Lung microvascular endothelial cell (primary cell): ENCODE measurements around the gene GPC5. TPM values are rescaled to one million over a fixed set of nuclear protein-coding genes. Genes with fewer than 3 reads are reported as not detected.
"Not testable (repeated sequence)": the region's sequence is repeated elsewhere in the genome, so short reads cannot be mapped to it uniquely, and the experiment has no call there.

Experiments
- DNase-seq, 2 donors: peaks; one replicate each; pipeline versions ENCODE4 v3.0.0 to v3.0.0-alpha.2; 2010; ENCODE audit warnings: low read depth in 2 of 2
- total RNA-seq: library from RNA; depleted of rRNA; stranded (reverse); fragments of >200 nt; gene quantifications from 2 replicates; pipeline ENCODE4 v1.2.1, GENCODE V29; 2014

Gene GPC5
- total RNA-seq, 1 donor from 2014 or later, result 0.79 TPM

DNA sequence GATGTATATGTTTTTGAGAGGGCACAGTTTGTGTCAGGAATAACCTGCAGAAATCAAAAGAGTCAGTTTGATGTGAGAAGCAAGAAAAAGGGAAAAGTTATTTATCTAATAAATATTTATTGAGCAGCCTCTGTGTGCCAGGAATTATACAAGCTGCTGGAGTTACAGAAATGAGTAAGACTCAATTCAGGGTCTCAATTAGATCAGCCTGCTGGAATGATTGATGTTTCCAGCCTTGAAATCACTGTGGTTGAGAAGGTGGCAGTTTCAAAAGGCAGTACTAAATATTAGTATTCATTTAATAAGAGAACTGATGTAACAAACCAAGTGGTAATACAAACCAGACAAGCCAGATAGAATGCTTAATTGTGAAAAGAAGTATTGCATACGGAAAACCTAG is 1045.8 kb downstream of the GPC5 start:
- DNase-seq, result no peak

DNA sequence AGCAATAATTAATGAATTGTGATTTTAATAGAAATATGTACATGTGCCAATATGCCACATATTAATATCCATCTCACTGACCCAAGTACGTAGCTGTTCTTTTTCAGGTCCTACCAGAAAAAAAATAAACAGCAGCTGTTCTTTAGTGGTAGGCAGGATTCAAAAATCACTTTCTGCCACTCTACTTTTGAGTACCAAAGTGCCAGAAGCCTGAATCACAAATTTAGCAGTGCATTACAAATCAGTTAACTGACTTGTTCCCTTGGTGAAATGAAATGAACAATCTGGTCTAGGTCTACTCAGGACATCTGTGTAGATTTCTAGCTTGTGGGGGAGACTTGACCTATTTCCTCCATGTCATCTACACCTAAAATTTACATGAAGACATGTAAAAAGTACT is 1052.6 kb downstream of the GPC5 start:
- no peak for DNase-seq

DNA sequence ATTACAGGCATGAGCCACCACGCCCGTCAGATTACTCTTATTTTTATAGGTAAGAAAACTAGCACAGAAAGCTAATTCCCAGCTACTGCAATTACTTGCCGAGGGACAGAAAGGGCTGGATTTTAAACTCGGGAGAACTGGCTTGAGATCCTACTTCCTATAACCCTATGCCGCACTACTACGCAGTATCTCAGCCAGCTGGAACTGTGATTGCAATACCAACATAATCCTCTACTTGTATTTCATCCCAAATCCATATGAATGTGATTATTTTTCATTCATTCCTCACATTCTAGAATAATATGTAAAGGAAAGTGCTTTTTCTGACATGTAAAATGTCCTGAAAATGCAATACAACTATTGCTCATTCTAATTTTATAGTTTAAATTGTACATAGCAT is 1054.4 kb downstream of the GPC5 start:
- no peak for DNase-seq

DNA sequence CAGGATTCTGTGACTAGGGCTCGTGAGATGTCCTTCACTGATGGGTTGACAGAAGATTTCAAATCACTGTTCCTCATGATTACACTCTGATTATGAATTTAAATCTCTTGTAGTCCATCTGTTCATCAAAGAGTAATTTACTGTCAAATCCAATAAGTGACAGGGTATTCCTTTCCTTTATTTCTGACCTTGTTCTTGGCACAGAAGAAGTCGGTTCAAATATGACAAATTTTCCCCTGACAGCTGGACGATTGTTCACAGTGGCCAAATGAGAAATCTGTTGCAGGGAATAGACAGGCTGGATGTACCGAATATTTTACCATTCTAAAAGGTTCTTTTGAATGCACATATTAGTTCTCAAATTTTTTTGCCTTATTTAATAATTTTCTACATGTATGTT is 1060.9 kb downstream of the GPC5 start:
- DNase-seq, result no peak

DNA sequence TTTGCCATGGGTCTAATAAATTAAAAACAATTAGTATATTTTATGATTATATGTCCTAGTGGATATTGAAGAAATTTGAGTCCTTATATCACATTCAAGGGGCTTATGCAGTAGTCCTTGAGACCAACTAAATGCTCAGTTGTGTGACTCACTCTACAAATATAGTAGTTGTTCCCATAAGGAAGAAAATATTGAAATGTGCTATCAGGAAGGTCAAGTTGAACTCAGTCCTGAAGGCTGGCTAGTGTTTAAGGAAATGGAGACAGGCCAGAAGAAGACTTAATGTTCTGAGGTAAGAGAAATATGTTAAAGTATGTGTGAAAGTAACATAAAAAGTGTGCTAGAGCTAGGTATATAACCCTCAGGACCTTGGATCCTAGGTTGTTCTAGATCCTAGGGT is 1062.1 kb downstream of the GPC5 start:
- DNase-seq, result no peak

DNA sequence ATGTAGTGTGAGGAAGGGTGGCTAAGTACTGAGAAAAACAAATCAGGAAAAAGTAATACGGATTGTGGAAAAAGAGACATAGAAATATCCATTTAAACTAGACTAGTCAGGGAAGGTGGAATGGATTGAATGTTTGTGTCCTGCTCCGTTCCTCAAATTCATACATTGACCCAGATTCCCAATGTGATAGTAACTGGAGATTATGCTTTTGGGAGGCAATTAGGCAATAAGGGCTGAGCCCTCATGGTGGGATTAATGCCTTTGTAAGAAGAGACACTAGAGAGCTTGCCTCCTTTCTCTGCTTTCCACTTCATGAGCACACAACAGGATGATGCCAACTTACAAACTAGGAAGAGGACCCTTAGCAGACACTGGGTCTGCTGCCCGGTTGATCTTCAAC is 1063.0 kb downstream of the GPC5 start:
- DNase-seq, result no peak

DNA sequence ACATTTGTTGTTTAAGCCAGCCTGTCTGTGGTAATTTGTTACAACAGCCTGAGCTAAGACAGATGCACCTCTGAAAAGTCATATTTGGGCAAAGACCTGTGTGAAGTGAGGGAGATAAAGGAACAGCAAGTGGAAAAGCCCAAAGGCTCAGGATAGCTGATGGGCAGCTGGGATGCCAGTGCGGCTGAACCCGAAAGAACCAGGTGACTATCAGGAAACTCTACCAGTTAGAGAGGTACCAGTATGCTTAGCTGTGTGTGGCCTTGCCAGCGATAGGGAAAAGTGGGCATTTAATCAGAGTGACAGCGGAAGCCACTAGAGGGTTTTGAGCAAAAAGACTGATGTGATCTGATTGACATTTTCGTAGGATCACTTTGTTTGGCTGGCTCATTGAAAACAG is 1063.4 kb downstream of the GPC5 start:
- DNase-seq, result no peak

DNA sequence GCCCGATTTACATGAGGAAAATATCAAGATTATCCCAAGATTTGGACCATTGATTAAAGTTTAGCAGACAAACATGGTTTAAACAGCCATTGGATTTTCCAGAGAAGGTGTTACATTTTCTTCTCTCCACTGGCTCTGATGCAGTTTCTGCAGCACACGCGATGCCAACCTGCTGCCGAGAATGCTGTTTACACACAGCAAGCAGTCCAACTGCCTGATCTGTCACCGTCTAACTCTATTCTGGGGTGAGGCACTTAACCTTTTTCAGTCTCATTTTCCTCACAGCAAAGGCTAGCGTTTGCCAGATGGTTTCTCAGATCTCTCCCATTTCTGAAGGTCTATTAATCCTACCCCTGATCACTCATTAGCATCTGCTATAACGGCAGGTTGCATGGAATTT is 1064.7 kb downstream of the GPC5 start:
- DNase-seq, result no peak

DNA sequence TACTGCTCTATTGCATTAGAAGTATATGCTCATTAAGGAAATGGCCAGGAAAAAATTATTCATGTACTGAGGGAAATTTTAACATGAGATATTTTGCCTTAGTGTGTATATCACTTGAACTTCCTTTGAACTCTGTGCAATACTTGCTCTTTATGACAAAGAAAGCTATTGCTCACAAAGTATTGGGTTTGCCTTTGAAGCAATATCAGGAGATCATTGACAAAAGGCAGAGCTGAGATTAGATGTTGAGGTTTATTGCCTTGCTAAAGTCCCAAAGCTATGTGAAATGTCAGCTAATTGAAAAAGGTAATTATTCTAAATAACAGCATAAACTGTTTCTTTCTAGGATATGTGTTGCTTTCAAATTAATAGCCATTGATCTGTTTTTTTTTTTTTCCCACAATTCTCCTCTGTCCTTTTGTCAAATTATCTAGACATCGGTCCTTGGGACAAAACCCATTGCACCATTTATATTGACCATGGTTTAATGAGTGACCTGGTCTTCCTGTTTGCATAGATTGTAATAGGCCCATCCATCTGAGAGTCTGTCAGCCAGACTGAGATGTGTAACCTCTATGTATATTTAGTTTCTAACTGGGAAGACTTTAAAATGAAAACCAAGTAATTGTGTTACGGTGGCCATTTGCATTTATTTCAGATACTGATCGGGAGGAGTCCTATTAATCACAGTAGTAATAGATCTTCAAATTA is 1075.5 kb downstream of the GPC5 start:
- no peak for DNase-seq

DNA sequence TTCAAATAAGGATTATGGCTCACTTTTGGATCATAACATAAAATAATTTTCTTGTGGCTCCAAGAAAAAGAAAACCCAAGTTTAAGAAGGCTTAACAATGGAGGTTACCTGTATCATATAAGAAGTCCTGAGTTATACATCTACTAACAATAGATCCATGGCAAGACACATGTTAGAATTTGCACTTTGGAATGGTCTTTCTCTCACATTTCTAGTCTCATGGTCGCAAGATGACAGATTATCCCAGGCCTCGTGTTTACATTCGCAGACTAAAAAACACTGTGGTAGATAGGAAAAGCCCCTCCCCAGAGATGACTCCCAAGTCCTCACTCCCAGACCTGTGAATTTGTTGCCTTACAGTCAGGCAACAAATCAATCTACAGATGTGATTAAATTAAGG is 1082.0 kb downstream of the GPC5 start:
- no peak for DNase-seq

DNA sequence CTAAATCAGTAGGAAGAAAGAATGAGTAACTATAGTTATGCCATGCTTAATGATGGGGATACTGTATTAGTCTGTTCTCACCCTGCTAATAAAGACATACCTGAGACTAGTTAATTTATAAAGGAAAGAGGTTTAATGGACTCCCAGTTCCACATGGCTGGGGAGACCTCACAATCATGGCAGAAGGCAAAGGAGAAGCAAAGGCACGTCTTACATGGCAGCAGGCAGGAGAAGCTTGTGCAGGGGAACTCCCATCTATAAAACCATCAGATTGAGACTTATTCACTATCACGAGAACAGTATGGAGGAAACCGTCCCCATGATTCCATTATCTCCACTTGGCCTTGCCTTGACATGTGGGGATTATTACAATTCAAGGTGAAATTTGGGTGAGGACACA is 1084.4 kb downstream of the GPC5 start:
- DNase-seq, result not testable (repeated sequence)

DNA sequence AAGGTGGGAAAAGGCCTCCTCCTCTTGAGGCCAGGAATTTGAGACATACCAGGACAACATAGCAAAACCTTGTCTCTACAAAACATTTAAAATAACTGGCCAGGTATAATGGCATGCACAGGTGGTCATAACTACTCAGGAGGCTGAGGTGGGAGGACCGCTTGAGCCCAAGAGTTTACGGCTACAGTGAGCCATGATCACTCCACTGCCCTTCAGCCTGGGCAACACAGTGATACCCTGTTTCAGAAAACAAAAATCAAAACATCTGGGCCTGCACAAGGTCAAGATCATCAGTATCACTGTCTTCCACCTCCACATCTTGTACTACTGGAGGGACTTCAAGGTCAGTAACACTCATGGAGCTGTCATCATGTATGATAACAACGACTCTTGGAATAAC is 1085.5 kb downstream of the GPC5 start:
- DNase-seq, result no peak

DNA sequence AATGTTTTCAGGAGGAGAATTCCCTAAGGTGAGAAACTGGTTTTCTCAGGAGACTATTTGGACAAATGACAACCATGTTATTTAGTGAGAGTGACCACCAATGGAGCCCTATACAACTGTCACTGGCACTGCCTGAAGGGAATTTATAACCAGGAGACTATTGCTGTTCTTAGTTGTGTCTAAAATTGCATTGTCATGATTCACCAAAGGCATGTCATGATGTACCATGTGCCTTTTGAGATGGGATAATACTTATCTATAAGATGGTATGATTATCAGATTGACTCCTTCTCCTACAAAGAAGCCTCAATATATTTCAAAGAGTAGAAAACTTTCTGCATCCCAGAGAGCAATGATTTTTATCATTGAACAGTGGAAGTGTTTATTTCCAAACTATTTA is 1088.8 kb downstream of the GPC5 start:
- DNase-seq, result no peak

DNA sequence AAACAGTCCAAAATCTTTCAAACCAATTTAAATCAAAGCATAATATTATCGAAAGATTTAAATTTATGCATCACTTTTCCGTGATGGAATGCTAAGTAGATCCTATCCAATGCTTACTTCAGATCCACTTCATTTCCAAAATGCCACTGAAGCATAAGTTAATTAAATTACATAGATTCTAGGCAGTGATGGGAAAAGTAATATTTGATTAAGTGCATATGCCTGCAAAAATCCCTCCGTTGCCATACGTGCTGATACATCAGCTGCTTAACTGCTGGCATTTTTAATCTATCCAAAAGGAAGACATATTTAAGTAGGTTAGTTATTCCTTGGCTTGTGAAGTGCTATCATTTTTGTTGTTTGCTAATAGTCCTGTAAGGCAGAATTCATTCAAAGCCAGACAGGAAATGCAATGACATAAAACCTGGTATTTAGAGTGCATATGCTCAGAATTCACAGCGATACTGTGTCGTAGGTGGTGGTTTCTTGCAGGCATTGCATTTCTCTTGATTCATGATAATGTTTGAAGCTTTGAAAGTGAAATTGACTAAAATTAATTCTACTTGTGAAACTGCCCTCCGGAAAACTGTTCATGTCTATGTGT is 1089.9 kb downstream of the GPC5 start:
- no peak for DNase-seq

DNA sequence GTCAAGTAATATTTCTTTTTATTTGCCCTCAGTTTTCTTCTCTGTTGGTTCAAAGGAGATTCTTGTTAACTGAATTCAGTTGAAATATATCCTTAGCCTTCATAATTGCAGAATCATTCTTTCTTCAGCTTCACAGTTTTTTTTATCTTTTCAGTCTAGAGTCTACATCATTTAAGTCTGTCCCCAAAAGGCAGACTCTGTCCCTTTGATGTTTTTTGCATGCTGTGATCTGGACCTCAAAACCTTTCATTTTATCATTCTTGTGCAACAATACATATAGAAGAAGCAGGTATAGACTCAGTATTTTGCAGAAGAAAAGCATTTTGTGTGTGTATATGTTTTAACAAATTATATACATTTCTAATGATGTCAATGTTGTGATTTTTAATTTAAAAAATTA is 1093.4 kb downstream of the GPC5 start:
- no peak for DNase-seq

DNA sequence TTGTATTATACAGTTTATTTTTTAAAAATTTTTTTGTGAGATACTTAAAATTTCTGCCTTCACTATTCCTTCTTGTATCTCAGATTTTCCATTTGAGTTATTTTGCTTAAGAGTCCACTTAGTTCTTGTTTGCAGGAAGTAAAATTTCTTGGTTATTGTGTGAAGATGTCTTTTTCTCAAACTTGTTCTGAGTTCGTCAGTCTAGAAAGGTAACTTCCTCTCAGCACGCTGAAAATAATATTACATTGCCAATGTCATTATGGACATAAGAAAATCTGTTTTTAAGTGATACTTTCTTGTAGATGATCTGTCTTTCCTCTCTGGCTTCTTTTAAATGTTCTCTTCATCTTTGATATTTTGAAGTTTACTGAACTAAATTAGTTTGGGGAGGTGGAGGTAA is 1096.5 kb downstream of the GPC5 start:
- no peak for DNase-seq

DNA sequence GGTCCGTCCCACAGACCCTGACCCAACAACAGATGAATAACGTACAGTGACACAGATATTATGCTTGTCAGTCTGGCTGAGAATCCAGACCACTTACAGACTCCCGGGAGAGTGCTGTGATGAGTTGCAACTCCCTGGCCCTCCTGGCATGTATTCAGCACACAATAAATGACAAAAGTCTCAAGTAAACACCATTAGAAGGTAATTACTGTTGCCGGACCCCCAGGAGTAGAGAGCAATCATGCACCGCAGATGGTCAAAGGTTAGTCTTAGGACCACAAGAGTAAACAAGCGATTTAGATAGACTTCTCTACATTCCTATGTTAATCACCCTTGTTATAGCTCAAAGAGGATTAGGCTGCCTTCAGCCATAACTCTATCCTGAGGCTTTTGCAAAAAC is 1101.8 kb downstream of the GPC5 start:
- DNase-seq, result no peak

DNA sequence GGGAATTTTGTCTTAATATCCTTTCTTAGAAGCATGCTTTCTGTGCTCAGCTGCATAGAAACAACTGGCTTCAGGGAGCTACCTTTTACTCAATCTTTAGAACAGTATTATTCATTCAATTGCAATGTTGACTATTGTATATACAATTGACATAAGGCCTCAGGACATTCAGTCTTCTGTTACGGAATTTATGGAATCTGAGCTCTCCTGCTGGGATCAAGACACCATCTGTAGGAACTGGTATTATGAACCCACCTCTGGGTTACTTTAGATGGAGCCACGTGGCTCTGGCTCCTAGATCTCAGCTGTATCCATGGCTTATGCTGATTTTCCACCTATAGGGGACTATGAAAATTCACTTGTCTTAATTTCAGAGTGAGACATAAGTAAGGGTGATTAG is 1112.0 kb downstream of the GPC5 start:
- DNase-seq, result no peak

DNA sequence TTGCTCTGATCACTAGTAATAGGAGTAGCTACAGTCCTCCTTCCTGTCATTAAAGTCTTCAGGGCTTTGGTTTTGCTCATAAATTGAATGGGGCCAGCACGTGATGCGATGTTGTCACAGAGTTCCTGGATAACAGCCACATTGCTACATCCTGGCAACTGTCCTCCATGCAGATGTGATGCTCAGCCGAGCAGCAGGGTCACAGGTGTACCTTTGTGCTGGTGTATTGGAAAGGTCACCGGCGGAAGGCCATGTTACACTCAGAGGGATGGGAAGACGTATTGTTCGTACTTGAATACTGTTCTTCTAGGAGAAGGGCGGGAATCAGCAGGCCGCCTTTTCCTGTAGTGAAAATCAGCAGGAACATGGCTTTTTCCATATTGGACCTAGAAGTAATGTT is 1114.4 kb downstream of the GPC5 start:
- no peak for DNase-seq

DNA sequence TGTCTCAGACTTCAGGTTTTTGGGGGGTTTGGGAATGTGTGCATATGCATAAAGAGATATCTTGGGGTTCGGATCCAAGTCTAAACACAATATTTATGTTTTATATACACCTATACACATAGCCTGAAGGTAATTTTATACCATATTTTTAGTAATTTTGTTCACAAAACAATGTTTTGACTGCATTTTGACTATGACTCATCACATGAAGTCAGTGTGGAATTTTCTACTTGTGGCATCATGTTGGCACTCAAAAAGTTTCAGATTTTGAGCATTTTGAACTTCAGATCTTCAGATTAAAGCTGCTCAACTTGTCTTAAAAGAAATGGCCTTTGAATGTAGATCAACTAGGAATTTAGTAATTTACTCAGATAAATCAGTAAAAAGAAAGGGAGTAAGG is 1115.3 kb downstream of the GPC5 start:
- DNase-seq, result no peak

DNA sequence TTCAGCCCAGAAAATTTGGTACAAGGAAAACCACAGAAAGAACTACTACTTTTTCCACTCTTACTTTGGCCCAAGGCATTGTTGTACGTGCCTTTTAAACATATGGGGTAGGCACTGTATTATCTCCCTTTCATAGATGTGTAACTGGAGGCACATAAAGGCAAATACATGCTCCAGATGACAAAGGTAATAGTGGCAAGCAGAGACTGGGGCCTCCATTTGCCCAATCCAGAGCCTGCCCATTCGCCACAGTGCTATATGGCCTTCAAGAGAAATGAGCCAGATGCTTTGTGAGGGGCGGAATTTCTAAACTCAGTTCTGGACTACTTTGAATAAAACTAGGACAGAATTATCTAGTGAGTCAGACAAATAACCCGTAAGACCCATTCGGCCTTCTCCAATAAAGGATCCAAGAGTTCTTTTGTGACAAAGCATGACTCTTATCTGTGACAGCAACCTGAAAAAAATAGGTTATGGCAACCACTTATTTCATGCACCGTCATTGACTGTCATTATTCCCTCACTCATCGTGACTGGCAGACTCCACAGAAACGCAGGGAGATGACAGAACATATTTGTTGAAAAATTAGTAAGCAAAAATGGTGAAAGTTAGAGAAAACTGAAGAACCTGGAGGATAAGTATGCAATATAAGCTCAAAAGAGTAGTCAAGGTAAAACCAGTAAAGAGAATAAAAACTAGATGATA is 1116.2 kb downstream of the GPC5 start:
- DNase-seq, result no peak

DNA sequence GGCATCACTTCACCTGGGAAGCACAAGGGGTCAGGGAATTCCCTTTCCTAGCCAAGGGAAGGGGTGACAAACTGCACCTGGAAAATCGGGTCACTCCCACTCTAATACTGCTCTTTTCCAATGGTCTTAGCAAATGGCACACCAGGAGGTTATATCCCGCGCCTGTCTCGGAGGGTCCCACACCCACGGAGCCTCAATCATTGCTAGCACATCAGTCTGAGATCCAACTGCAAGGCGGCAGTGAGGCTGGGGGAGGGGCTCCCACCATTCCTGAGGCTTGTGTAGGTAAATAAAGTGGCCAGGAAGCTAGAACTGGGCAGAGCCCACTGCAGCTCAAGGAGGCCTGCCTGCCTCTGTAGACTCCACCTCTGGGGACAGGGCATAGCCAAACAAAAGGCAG is 1118.5 kb downstream of the GPC5 start:
- not testable (repeated sequence) for DNase-seq

DNA sequence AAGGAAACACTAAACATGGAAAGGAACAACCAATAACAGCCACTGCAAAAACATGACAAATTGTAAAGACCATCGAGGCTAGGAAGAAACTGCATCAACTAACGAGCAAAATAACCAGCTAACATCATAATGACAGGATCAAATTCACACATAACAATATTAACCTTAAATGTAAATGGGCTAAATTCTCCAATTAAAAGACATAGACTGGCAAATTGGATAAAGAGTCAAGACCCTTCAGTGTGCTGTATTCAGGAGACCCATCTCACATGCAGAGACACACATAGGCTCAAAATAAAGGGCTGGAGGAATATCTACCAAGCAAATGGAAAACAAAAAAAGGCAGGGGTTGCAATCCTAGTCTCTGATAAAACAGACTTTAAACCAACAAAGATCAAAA is 1120.2 kb downstream of the GPC5 start:
- not testable (repeated sequence) for DNase-seq
